ENCODE measurements around the gene STOX2. TPM values are rescaled to one million over a fixed set of nuclear protein-coding genes. Genes with fewer than 3 reads are reported as not detected.
"Not testable (repeated sequence)": the region's sequence is repeated elsewhere in the genome, so short reads cannot be mapped to it uniquely, and the experiment has no call there.

Gene STOX2
- total and polyA plus RNA-seq, 9 donors, result 2.2 to 16.4 (median 6.4) TPM

DNA sequence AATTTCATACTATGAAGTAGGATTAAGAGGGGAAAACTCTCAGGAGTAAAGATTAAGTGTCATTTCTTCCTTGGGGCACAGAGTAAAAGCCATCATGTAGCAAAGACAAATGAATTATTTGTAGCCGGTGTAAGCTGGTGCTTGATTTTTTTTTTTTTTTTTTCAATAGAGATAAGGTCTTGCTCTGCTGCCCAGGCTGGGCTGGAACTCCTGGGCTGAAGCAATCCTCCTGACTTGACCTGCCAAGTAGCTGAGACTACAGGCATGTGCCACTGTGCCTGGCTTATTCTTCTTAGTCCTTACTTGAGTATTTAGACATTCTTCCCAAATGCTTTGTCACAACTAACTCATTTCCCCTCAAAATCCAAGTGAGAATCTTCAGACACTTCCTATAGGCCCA, 125.7 kb downstream of the STOX2 start:
- TF ChIP-seq POLR2A (IDR thresholded peaks at IDR 0.05), result no peak
- TF ChIP-seq, protein P1, sequence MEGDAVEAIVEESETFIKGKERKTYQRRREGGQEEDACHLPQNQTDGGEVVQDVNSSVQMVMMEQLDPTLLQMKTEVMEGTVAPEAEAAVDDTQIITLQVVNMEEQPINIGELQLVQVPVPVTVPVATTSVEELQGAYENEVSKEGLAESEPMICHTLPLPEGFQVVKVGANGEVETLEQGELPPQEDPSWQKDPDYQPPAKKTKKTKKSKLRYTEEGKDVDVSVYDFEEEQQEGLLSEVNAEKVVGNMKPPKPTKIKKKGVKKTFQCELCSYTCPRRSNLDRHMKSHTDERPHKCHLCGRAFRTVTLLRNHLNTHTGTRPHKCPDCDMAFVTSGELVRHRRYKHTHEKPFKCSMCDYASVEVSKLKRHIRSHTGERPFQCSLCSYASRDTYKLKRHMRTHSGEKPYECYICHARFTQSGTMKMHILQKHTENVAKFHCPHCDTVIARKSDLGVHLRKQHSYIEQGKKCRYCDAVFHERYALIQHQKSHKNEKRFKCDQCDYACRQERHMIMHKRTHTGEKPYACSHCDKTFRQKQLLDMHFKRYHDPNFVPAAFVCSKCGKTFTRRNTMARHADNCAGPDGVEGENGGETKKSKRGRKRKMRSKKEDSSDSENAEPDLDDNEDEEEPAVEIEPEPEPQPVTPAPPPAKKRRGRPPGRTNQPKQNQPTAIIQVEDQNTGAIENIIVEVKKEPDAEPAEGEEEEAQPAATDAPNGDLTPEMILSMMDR (IDR thresholded peaks at IDR 0.05), result no peak
- TF ChIP-seq EP300 (IDR thresholded peaks at IDR 0.05), result no peak
- intact Hi-C loops (cut with DNase I), result no loop called here
- DNase-seq, result no peak
- no peaks in the 10 kb centered on the region for H3K27me3 ChIP-seq
- H3K4me3 ChIP-seq, result no peak overlapping the region
- no peaks in the 10 kb centered on the region for H3K4me1 ChIP-seq (ENCODE audit: insufficient read depth)
- no peaks in the 10 kb centered on the region for H3K9me3 ChIP-seq
- no peak overlapping the region for H3K27ac ChIP-seq
- WGBS, 3 donors, result 74 to 81% (median 75%) methylated on average over 1 of the region's 1 CpG
- no peaks in the 10 kb centered on the region for H3K36me3 ChIP-seq

DNA sequence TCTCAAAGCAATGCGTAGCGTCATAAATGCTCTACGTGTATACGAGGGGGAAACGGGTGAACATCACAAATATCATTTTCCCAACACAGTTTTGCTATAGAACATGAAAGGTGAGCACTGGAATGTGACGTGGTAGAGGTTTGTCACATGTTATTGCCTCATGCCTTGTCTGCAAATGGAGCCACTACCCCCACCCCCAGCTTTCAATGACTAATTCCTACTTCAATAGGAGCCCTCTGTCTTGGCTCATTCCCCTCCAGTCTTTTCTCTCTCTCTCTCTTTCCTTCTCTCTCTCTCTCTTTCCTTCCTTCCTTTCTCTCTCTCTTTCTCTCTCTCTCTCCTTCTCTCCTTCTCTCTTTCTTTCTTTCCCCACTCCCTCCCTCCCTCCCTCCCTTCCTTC, 127.0 kb downstream of the STOX2 start:
- intact Hi-C loops (cut with DNase I), result no loop called here
- Histone ChIP-seq H3K36me3 (no peaks in the 10 kb centered on the region), H3K4me3 (no peak overlapping the region), H3K4me1 (ENCODE audit: insufficient read depth) (no peaks in the 10 kb centered on the region), H3K9me3 (no peaks in the 10 kb centered on the region), H3K27me3 (no peaks in the 10 kb centered on the region), H3K27ac (no peak overlapping the region)
- TF ChIP-seq POLR2A (IDR thresholded peaks at IDR 0.05), result no peak
- TF ChIP-seq, protein P1 (IDR thresholded peaks at IDR 0.05), result no peak
- WGBS, 3 donors, result 95 to 98% (median 97%) methylated on average over 6 of the region's 6 CpGs
- no peak for DNase-seq

DNA sequence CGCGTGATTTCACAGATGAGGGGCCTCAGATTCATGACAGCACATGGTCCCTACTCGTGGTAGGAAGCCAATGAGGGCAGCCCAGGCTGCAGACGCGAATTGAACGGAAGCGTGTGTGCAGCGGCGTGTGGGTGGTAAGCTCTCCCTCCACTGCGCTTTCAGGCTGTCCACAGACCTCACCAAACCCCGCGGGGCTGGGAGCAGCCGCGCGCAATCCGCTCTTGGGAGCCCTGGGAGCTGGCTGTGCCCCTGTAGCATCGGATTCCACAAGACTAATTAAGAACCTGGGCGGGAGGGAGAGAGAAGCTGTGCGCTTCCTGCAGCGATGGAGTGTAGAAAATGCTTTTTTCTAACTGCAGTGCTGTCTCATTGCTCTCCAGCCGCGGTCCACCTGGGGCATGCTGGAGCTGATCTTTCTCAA, 134.9 kb downstream of the STOX2 start:
- H3K9me3 ChIP-seq, result no peaks in the 10 kb centered on the region
- H3K4me1 ChIP-seq (ENCODE audit: insufficient read depth), result no peaks in the 10 kb centered on the region
- peak in 4 of 5 donors; percentile 18 to 50 (median 37) for DNase-seq
- WGBS, 3 donors, result 2 to 18% (median 14%) methylated on average over 22 of the region's 22 CpGs
- H3K27me3 ChIP-seq, result no peaks in the 10 kb centered on the region
- TF ChIP-seq, protein P1 (IDR thresholded peaks at IDR 0.05), result no peak
- no peak for TF ChIP-seq POLR2A (IDR thresholded peaks at IDR 0.05)
- no peak for TF ChIP-seq EP300 (IDR thresholded peaks at IDR 0.05)
- no peaks in the 10 kb centered on the region for H3K36me3 ChIP-seq
- no peak overlapping the region for H3K27ac ChIP-seq
- intact Hi-C loops (cut with DNase I), result no loop called here
- no peak overlapping the region for H3K4me3 ChIP-seq

DNA sequence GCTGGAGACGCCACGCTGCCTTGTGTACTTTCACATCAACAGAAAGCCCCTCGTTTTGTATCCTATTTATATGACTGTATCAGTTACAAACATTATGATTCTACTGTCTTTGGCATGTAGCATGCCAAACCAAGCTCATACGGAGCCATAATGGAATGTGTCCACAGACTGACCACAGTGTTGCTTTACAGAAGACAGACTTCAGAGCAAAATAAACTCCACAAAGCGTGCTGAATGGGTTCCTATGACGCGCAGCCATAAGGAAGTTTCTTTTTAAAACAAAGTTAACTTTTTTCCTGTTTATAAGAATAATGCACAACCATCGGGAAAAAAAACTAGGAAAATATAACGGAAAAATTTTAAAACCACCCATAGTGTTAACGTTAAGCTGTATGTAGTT, 136.0 kb downstream of the STOX2 start:
- no peak overlapping the region for H3K4me3 ChIP-seq
- TF ChIP-seq, protein P1 (IDR thresholded peaks at IDR 0.05), result no peak
- no peak for TF ChIP-seq POLR2A (IDR thresholded peaks at IDR 0.05)
- TF ChIP-seq EP300 (IDR thresholded peaks at IDR 0.05), result no peak
- H3K9me3 ChIP-seq, result no peaks in the 10 kb centered on the region
- 92 to 94% (median 93%) methylated on average over 10 of the region's 10 CpGs for WGBS, 3 donors
- no peaks in the 10 kb centered on the region for H3K27me3 ChIP-seq
- intact Hi-C loops (cut with DNase I), result no loop called here
- H3K27ac ChIP-seq, result no peak overlapping the region
- no peak for DNase-seq
- no peaks in the 10 kb centered on the region for H3K36me3 ChIP-seq
- H3K4me1 ChIP-seq (ENCODE audit: insufficient read depth), result no peaks in the 10 kb centered on the region

DNA sequence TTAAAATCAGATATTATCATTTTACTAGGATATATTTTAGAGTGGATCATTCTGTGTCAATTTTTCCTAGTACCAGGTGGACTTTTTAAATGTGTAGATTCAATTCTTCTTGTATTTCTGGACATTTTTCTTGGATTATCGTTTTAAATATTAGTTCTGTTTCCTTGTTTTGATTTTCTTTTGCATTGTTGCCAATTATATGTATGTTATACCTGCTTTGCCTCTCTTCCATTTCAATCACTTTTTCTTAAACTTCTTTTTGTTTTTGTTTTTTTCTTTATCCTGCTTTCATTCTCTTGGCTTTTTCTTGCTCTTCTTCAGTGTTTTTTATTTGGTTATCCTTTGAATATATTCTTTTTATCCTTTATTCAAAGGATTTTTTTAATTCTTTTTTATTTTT, 141.0 kb downstream of the STOX2 start:
- Histone ChIP-seq H3K27me3 (no peaks in the 10 kb centered on the region), H3K9me3 (no peaks in the 10 kb centered on the region), H3K4me1 (ENCODE audit: insufficient read depth) (no peaks in the 10 kb centered on the region), H3K27ac (no peak overlapping the region), H3K36me3 (no peaks in the 10 kb centered on the region), H3K4me3 (no peak overlapping the region)
- intact Hi-C loops (cut with DNase I), result no loop called here
- DNase-seq, result no peak
- WGBS, 3 donors, result 86 to 90% (median 89%) methylated on average over 1 of the region's 1 CpG
- TF ChIP-seq, protein P1 (IDR thresholded peaks at IDR 0.05), result no peak

DNA sequence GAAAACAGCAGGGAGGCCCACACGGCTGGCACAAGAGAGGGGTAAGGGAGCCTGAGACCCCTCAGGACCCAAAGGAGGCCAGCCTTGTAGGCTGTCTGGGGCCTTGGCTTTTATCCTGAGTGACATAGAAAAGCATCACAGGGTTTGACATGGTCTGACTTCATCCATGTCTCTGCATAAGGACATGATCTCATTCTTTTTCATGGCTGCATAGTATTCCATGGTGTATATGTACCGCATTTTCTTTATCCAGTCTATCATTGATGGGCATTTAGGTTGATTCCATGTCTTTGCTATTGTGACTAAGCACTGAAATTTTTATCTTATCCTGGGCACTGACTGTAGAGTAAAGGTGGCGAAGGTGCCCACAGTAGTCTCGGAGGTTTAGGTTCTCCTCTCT, 146.2 kb downstream of the STOX2 start:
- 96 to 97% (median 96%) methylated on average over 4 of the region's 4 CpGs for WGBS, 3 donors
- H3K9me3 ChIP-seq; DNase-seq; H3K4me3 ChIP-seq; H3K36me3 ChIP-seq; H3K27me3 ChIP-seq; intact Hi-C loops (cut with DNase I); H3K27ac ChIP-seq; H3K4me1 ChIP-seq (ENCODE audit: insufficient read depth): not testable (repeated sequence)
